ENCODE data around the gene E2F4.

E2F4 gene

GRCh38 chr16:67157892-67158635 lies 33.9 kb upstream of the E2F4 start:
- no peak for DNase-seq (ENCODE audit: low read depth)

- no peak for DNase-seq (ENCODE audit: low read depth)
Observed at GRCh38 chr16:67158637-67159600, 33.0 kb upstream of the E2F4 start.

DNA sequence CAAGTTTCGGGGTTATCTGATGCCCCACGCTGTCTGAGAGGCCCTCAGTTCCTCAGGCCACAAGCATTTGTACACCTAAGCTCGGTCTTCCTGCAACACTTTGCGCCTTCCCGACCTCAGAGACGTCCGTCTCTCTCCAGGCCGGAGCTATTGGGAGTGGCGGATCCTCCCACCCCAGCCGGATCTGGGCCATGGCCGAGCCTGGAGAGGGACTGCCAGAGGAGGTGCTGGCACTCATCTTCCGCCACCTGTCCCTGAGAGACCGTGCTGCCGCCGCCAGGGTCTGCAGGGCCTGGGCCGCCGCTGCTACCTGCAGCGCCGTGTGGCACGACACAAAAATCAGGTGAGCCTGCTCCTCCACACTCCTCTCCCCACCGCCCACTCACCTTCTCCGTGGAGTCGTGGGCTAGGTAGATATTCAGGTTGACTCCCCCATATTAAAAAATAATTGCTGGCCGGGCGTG lies 30.3 kb upstream of the E2F4 start:
- no peak for DNase-seq (ENCODE audit: low read depth)

DNA sequence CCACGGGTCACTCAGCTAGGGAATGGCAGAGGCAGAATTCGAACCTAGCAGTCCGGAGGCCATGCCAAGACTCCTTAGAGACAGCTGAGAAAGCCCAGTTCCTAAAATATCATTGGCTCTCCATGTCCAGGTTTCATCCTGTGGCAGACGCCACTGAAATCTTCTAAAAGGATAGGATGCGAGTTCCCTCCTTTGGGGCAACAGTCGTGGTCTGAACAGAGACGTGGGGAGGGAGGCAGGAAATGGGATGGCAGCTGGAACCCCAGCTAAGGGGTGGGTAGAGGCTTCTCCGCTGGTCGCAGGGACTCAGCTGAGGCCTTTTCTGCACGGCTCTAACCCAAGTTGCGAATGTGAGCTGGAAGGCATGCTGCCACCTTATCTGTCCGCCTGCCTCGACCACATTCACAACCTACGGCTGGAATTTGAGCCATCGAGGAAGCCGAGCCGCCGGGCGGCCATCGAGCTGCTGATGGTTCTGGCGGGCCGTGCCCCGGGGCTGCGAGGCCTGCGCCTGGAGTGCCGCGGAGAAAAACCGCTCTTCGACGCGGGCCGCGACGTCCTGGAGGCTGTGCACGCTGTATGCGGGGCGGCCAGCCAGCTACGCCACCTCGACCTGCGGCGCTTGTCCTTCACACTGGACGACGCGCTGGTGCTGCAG lies 29.3 kb upstream of the E2F4 start:
- DNase-seq (ENCODE audit: low read depth): no peak

DNA sequence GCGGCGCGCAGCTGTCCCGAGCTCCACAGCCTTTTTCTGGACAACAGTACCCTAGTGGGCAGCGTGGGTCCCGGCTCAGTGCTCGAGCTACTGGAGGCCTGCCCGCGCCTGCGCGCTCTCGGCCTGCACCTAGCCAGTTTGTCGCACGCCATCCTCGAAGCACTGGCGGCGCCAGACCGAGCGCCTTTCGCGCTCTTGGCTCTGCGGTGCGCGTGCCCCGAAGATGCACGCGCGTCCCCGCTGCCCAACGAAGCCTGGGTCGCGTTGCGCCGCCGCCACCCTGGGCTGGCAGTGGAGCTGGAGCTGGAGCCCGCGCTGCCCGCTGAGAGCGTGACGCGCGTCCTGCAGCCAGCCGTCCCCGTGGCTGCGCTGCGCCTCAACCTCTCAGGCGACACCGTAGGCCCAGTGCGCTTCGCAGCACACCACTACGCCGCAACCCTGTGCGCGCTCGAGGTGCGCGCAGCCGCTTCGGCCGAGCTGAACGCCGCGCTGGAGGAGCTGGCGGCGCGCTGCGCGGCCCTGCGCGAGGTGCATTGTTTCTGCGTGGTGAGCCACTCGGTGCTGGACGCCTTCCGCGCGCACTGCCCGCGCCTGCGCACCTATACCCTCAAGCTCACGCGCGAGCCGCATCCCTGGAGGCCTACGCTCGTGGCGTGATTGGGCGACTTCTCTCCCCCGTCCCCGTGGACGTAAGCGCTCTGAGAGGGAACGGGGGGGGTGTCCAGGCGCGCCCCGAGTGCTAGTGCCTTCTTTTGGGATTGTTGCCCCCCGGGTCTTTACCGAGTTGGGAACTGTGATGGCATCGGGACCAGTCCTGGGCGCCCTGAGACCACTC lies 28.6 kb upstream of the E2F4 start:
- no peak for DNase-seq (ENCODE audit: low read depth)

- DNase-seq (ENCODE audit: low read depth): no peak
Observed at GRCh38 chr16:67163999-67164558, 27.9 kb upstream of the E2F4 start.

- DNase-seq (ENCODE audit: low read depth): no peak
Observed at GRCh38 chr16:67164599-67165061, 27.3 kb upstream of the E2F4 start, which contains the start of gene HSF4. HSF4 (plus strand) TSS chr16:67164745; CDS start chr16:67164812, 67 bp downstream.

DNA sequence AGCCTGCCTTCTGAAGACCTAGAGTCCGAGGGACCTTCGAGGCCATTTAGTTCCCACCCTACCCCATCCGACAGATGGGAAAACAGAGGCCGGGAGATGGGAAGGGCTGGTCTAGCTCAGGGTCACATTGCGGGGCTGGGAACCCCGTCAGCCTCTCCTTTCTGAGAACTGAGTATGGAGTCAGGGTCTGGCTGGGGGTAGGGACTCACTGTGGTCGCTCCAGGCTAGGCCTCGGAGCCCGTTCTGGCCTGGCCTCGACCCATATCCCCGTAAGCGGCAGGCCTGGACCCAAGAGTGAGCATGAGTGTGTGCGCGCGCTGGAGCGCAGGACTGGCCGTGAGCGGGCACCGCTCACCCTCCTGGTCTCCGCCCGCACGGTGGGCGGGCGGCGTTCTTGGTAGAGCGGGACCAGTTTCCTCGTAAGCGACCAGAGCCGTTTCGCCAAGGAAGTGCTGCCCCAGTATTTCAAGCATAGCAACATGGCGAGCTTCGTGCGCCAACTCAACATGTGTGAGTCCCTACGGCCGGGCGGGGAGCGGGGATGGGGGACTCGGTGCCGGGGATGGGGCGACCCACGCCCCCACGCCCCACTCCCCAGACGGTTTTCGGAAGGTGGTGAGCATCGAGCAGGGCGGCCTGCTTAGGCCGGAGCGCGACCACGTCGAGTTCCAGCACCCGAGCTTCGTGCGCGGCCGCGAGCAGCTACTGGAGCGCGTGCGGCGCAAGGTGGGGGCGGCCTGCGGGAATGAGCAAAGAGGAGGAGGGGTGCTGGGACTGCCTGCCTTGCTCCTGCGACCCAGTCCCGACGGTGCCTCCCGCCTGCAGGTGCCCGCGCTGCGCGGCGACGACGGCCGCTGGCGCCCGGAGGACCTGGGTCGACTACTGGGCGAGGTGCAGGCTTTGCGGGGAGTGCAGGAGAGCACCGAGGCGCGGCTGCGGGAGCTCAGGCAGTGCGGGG lies 26.6 kb upstream of the E2F4 start:
- DNase-seq (ENCODE audit: low read depth): no peak

DNA sequence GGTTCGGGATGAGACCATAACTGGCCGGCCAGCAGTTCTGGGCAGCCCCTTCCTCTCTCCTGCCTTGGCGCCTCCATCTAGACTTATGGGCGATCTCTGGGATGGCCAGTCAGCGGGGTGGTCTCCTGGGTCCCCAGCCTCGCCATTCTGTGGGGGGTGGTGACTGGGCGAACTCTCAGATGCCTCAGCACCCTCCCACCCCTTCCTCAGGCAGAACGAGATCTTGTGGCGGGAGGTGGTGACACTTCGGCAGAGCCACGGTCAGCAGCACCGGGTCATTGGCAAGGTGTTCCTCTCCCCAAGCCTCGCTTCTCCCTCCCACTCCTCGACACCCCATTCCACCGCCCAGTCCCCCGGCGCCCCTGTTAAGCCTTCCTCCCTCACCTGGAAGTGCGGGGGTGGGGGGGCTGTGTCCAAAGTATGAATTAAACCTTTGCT lies 25.8 kb upstream of the E2F4 start:
- DNase-seq (ENCODE audit: low read depth): no peak

GRCh38 chr16:67166598-67167168 lies 25.3 kb upstream of the E2F4 start:
- DNase-seq (ENCODE audit: low read depth): no peak

GRCh38 chr16:67167588-67167987 lies 24.4 kb upstream of the E2F4 start:
- DNase-seq (ENCODE audit: low read depth): no peak

GRCh38 chr16:67169011-67169451 lies 22.9 kb upstream of the E2F4 start:
- no peak for DNase-seq (ENCODE audit: low read depth)

- no peak for DNase-seq (ENCODE audit: low read depth)
Observed at GRCh38 chr16:67169642-67170167, 22.2 kb upstream of the E2F4 start.

- DNase-seq (ENCODE audit: low read depth): peak; percentile 42
Observed at GRCh38 chr16:67170168-67170948, 21.6 kb upstream of the E2F4 start, which contains the start of gene NOL3. NOL3 (plus strand) TSS chr16:67170538.

GRCh38 chr16:67170949-67171649 lies 20.9 kb upstream of the E2F4 start:
- DNase-seq (ENCODE audit: low read depth): no peak

- DNase-seq (ENCODE audit: low read depth): no peak
Observed at GRCh38 chr16:67173323-67173722, 18.6 kb upstream of the E2F4 start.
